ENCODE measurements around the gene MAGI2.

MAGI2 gene

GRCh38 chr7:79142706-79143105 is 310.8 kb downstream of the MAGI2 start:
- Histone ChIP-seq H3K9ac (ENCODE audit: low read depth, low read length) (no peak overlapping the region), H3K4me3 (ENCODE audit: low read depth in 1 of 2, low read length in 2 of 2) (no peak overlapping the region), H3K36me3 (ENCODE audit: insufficient read depth, low read length) (no peaks in the 10 kb centered on the region), H3K4me1 (ENCODE audit: insufficient read depth, low read length) (no peaks in the 10 kb centered on the region), H3K9me3 (ENCODE audit: insufficient read depth, low read length, severe bottlenecking) (no peaks in the 10 kb centered on the region), H4K20me1 (ENCODE audit: insufficient read depth, low read length) (no peaks in the 10 kb centered on the region), H3K4me2 (ENCODE audit: insufficient read depth, low read length) (no peak overlapping the region), H3K79me2 (ENCODE audit: insufficient read depth, low read length) (no peaks in the 10 kb centered on the region), H3K27ac (ENCODE audit: low read length) (no peak overlapping the region), H3K27me3 (ENCODE audit: insufficient read depth, low read length, poor library complexity) (no peaks in the 10 kb centered on the region), H2AFZ (ENCODE audit: low read depth, low read length) (no peak overlapping the region)
- no peak for TF ChIP-seq CTCF (IDR thresholded peaks at IDR 0.05; ENCODE audit: borderline replicate concordance, extremely low read depth, low read length, poor library complexity, severe bottlenecking)
- TF ChIP-seq EZH2 (IDR thresholded peaks at IDR 0.05; ENCODE audit: borderline replicate concordance, low read depth, low read length, severe bottlenecking), result no peak
- ATAC-seq (ENCODE audit: insufficient read depth, low read depth) (no peak), DNase-seq (no peak)

GRCh38 chr7:79141252-79141651 is 312.2 kb downstream of the MAGI2 start:
- no peaks in the 10 kb centered on the region for H3K79me2 ChIP-seq (ENCODE audit: insufficient read depth, low read length)
- no peak for TF ChIP-seq EZH2 (IDR thresholded peaks at IDR 0.05; ENCODE audit: borderline replicate concordance, low read depth, low read length, severe bottlenecking)
- no peaks in the 10 kb centered on the region for H3K9me3 ChIP-seq (ENCODE audit: insufficient read depth, low read length, severe bottlenecking)
- H3K9ac ChIP-seq (ENCODE audit: low read depth, low read length), result no peak overlapping the region
- no peaks in the 10 kb centered on the region for H4K20me1 ChIP-seq (ENCODE audit: insufficient read depth, low read length)
- no peaks in the 10 kb centered on the region for H3K4me1 ChIP-seq (ENCODE audit: insufficient read depth, low read length)
- no peak for DNase-seq
- H3K4me3 ChIP-seq (ENCODE audit: low read depth in 1 of 2, low read length in 2 of 2), result no peak overlapping the region
- ATAC-seq (ENCODE audit: insufficient read depth, low read depth), result no peak
- H3K27ac ChIP-seq (ENCODE audit: low read length), result no peak overlapping the region
- no peak overlapping the region for H2AFZ ChIP-seq (ENCODE audit: low read depth, low read length)
- no peak overlapping the region for H3K4me2 ChIP-seq (ENCODE audit: insufficient read depth, low read length)
- no peaks in the 10 kb centered on the region for H3K27me3 ChIP-seq (ENCODE audit: insufficient read depth, low read length, poor library complexity)
- no peaks in the 10 kb centered on the region for H3K36me3 ChIP-seq (ENCODE audit: insufficient read depth, low read length)

- Histone ChIP-seq H3K9ac (ENCODE audit: low read depth, low read length) (no peak overlapping the region), H3K27ac (ENCODE audit: low read length) (no peak overlapping the region), H3K9me3 (ENCODE audit: insufficient read depth, low read length, severe bottlenecking) (no peaks in the 10 kb centered on the region), H3K4me3 (ENCODE audit: low read depth in 1 of 2, low read length in 2 of 2) (no peak overlapping the region), H3K4me2 (ENCODE audit: insufficient read depth, low read length) (no peak overlapping the region), H3K36me3 (ENCODE audit: insufficient read depth, low read length) (no peaks in the 10 kb centered on the region), H3K4me1 (ENCODE audit: insufficient read depth, low read length) (no peaks in the 10 kb centered on the region), H3K27me3 (ENCODE audit: insufficient read depth, low read length, poor library complexity) (no peaks in the 10 kb centered on the region), H3K79me2 (ENCODE audit: insufficient read depth, low read length) (no peaks in the 10 kb centered on the region), H2AFZ (ENCODE audit: low read depth, low read length) (no peak overlapping the region), H4K20me1 (ENCODE audit: insufficient read depth, low read length) (no peaks in the 10 kb centered on the region)
- TF ChIP-seq CTCF (IDR thresholded peaks at IDR 0.05; ENCODE audit: borderline replicate concordance, extremely low read depth, low read length, poor library complexity, severe bottlenecking) (no peak), EZH2 (IDR thresholded peaks at IDR 0.05; ENCODE audit: borderline replicate concordance, low read depth, low read length, severe bottlenecking) (no peak)
- ATAC-seq (ENCODE audit: insufficient read depth, low read depth), result no peak
- DNase-seq, result no peak
These were observed 315.5 kb downstream of the MAGI2 start for GRCh38 chr7:79137942-79138341.

- H3K79me2 ChIP-seq (ENCODE audit: insufficient read depth, low read length), result no peaks in the 10 kb centered on the region
- H3K9me3 ChIP-seq (ENCODE audit: insufficient read depth, low read length, severe bottlenecking), result no peaks in the 10 kb centered on the region
- H3K4me3 ChIP-seq (ENCODE audit: low read depth in 1 of 2, low read length in 2 of 2), result no peak overlapping the region
- H4K20me1 ChIP-seq (ENCODE audit: insufficient read depth, low read length), result no peaks in the 10 kb centered on the region
- no peak overlapping the region for H3K27ac ChIP-seq (ENCODE audit: low read length)
- H2AFZ ChIP-seq (ENCODE audit: low read depth, low read length), result no peak overlapping the region
- H3K9ac ChIP-seq (ENCODE audit: low read depth, low read length), result no peak overlapping the region
- ATAC-seq (ENCODE audit: insufficient read depth, low read depth) (no peak), DNase-seq (no peak)
- H3K4me1 ChIP-seq (ENCODE audit: insufficient read depth, low read length), result no peaks in the 10 kb centered on the region
- H3K4me2 ChIP-seq (ENCODE audit: insufficient read depth, low read length), result no peak overlapping the region
- no peaks in the 10 kb centered on the region for H3K36me3 ChIP-seq (ENCODE audit: insufficient read depth, low read length)
- TF ChIP-seq CTCF (IDR thresholded peaks at IDR 0.05; ENCODE audit: borderline replicate concordance, extremely low read depth, low read length, poor library complexity, severe bottlenecking) (no peak), EZH2 (IDR thresholded peaks at IDR 0.05; ENCODE audit: borderline replicate concordance, low read depth, low read length, severe bottlenecking) (no peak)
- H3K27me3 ChIP-seq (ENCODE audit: insufficient read depth, low read length, poor library complexity), result no peaks in the 10 kb centered on the region
These were observed 320.5 kb downstream of the MAGI2 start for GRCh38 chr7:79132844-79133451.

Data from DND-41 (cell line).